GM18511 (cell line): ENCODE results near the gene MRPL52.
"Not testable (repeated sequence)": the region's sequence is repeated elsewhere in the genome, so short reads cannot be mapped to it uniquely, and the experiment has no call there.

Experiments
- ATAC-seq: cut with Tn5 transposase; IDR thresholded peaks from one replicate; pipeline ENCODE4 v1.9.1; 2021; ENCODE audit warnings: mild to moderate bottlenecking, moderate library complexity; ENCODE audit not compliant: unreplicated experiment

MRPL52 gene

GRCh38 chr14:22837750-22838538, 8.3 kb downstream of the MRPL52 start:
- ATAC-seq, result no peak

GRCh38 chr14:22838631-22839041, 8.9 kb downstream of the MRPL52 start:
- no peak for ATAC-seq

- ATAC-seq, result no peak
Observed at GRCh38 chr14:22839159-22839779, 9.6 kb downstream of the MRPL52 start.

- ATAC-seq, result no peak
Observed at GRCh38 chr14:22841311-22841710, 11.6 kb downstream of the MRPL52 start.

GRCh38 chr14:22841769-22842168, 12.1 kb downstream of the MRPL52 start:
- no peak for ATAC-seq

GRCh38 chr14:22842211-22843122, 12.8 kb downstream of the MRPL52 start:
- ATAC-seq, result no peak

GRCh38 chr14:22843123-22843925, 13.6 kb downstream of the MRPL52 start:
- ATAC-seq, result no peak

GRCh38 chr14:22844221-22845102, 14.8 kb downstream of the MRPL52 start:
- no peak for ATAC-seq

- ATAC-seq, result no peak
Observed at GRCh38 chr14:22845103-22845394, 15.4 kb downstream of the MRPL52 start.

GRCh38 chr14:22845821-22846625, 16.3 kb downstream of the MRPL52 start:
- no peak for ATAC-seq

GRCh38 chr14:22846811-22847307, 17.2 kb downstream of the MRPL52 start:
- no peak for ATAC-seq

- ATAC-seq, result no peak
Observed at GRCh38 chr14:22847661-22848341, 18.1 kb downstream of the MRPL52 start.

GRCh38 chr14:22848351-22849164, 18.9 kb downstream of the MRPL52 start:
- ATAC-seq, result no peak

GRCh38 chr14:22849212-22849819, 19.6 kb downstream of the MRPL52 start:
- no peak for ATAC-seq

GRCh38 chr14:22850944-22851764, 21.5 kb downstream of the MRPL52 start:
- ATAC-seq, result no peak

GRCh38 chr14:22852178-22852577, 22.5 kb downstream of the MRPL52 start:
- ATAC-seq, result not testable (repeated sequence)
